SK-N-SH treated with all-trans-retinoic acid at 6 μM for 48 hours (cell line): ENCODE measurements around the gene OR5B3.

Experiments used
- ATAC-seq: fragments of 200-7000 bp; cut with Tn5 transposase; 3 replicates; pipeline ENCODE4 v1.9.1; 2020; ENCODE audit warnings: mild to moderate bottlenecking, moderate library complexity
- ARNTL ChIP-seq: fragments of 450-650 bp; formaldehyde crosslinking; IDR thresholded peaks from 2 replicates; pipeline ENCODE4 v1.5.0; 2020; ENCODE audit warnings: low read depth, mild to moderate bottlenecking, moderate library complexity, borderline replicate concordance
- BACH2 ChIP-seq: fragments of 250-450 bp; sonication (Bioruptor Pico); IDR thresholded peaks from 2 replicates; pipeline ENCODE4 v1.9.0; 2021; ENCODE audit warnings: mild to moderate bottlenecking, borderline replicate concordance
- CREB5 ChIP-seq: fragments of 250-450 bp; sonication (Bioruptor Pico); IDR thresholded peaks from 2 replicates; pipeline ENCODE4 v1.5.1; 2020; ENCODE audit warnings: low read depth, mild to moderate bottlenecking, moderate library complexity
- CSDC2 ChIP-seq: fragments of 250-450 bp; sonication (Bioruptor Pico); IDR thresholded peaks from 2 replicates; pipeline ENCODE4 v1.5.0; 2020; ENCODE audit warnings: mild to moderate bottlenecking, moderate library complexity
- ESRRG ChIP-seq: fragments of 250-450 bp; sonication (Bioruptor Pico); IDR thresholded peaks from 2 replicates; pipeline ENCODE4 v1.6.1; 2021; ENCODE audit warnings: mild to moderate bottlenecking
- GLIS3 ChIP-seq: fragments of 250-450 bp; sonication (Bioruptor Pico); IDR thresholded peaks from 2 replicates; pipeline ENCODE4 v1.5.0; 2020; ENCODE audit warnings: mild to moderate bottlenecking, moderate library complexity
- ISL1 ChIP-seq: fragments of 250-450 bp; sonication (Bioruptor Pico); IDR thresholded peaks from 2 replicates; pipeline ENCODE4 v2.1.2; 2022; ENCODE audit warnings: mild to moderate bottlenecking, moderate library complexity
- OSR1 ChIP-seq: fragments of 250-450 bp; sonication (Bioruptor Pico); IDR thresholded peaks from 2 replicates; pipeline ENCODE4 v1.8.0; 2022; ENCODE audit warnings: moderate library complexity, mild to moderate bottlenecking, inconsistent platforms
- PATZ1 ChIP-seq: fragments of 250-450 bp; sonication (Bioruptor Pico); IDR thresholded peaks from 2 replicates; pipeline ENCODE4 v1.8.0; 2020; ENCODE audit warnings: mild to moderate bottlenecking, moderate library complexity, borderline replicate concordance
- PPARA ChIP-seq: fragments of 250-450 bp; sonication (Bioruptor Pico); IDR thresholded peaks from 2 replicates; pipeline ENCODE4 v1.5.0; 2020; ENCODE audit warnings: mild to moderate bottlenecking, borderline replicate concordance
- RARB ChIP-seq: fragments of 250-450 bp; sonication (Bioruptor Pico); IDR thresholded peaks from 2 replicates; pipeline ENCODE4 v1.8.0; 2021; ENCODE audit warnings: mild to moderate bottlenecking, moderate library complexity
- SNAI2 ChIP-seq: fragments of 250-450 bp; sonication (Bioruptor Pico); IDR thresholded peaks from 2 replicates; pipeline ENCODE4 v1.5.0; 2020; ENCODE audit warnings: mild to moderate bottlenecking, moderate library complexity
- TCF4 ChIP-seq: fragments of 250-450 bp; sonication (Bioruptor Pico); IDR thresholded peaks from 2 replicates; pipeline ENCODE4 v1.8.0; 2021; ENCODE audit warnings: mild to moderate bottlenecking, moderate library complexity, borderline replicate concordance
- TOX ChIP-seq: fragments of 250-450 bp; sonication (Bioruptor Pico); IDR thresholded peaks from 2 replicates; pipeline ENCODE4 v1.8.0; 2021; ENCODE audit warnings: mild to moderate bottlenecking, moderate library complexity, borderline replicate concordance
- TSHZ2 ChIP-seq: fragments of 250-450 bp; sonication (Bioruptor Pico); IDR thresholded peaks from 2 replicates; pipeline ENCODE4 v1.5.0; 2020; ENCODE audit warnings: mild to moderate bottlenecking, moderate library complexity
- ZC3H10 ChIP-seq: fragments of 250-450 bp; sonication (Bioruptor Pico); IDR thresholded peaks from 2 replicates; pipeline ENCODE4 v1.5.1; 2021; ENCODE audit warnings: mild to moderate bottlenecking, moderate library complexity
- ZFP30 ChIP-seq: fragments of 450-650 bp; formaldehyde crosslinking; IDR thresholded peaks from 2 replicates; pipeline ENCODE4 v1.5.0; 2022; ENCODE audit warnings: mild to moderate bottlenecking, moderate library complexity
- ZNF565 ChIP-seq: fragments of 450-650 bp; formaldehyde crosslinking; conservative IDR thresholded peaks from 2 replicates; pipeline ENCODE4 v1.5.0; 2020; ENCODE audit warnings: low read depth, mild to moderate bottlenecking, moderate library complexity
- ZNF70 ChIP-seq: fragments of 450-650 bp; formaldehyde crosslinking; IDR thresholded peaks from 2 replicates; pipeline ENCODE4 v1.5.0; 2020; ENCODE audit warnings: mild to moderate bottlenecking, moderate library complexity
- ZNF8 ChIP-seq: fragments of 450-650 bp; formaldehyde crosslinking; IDR thresholded peaks from 2 replicates; pipeline ENCODE4 v1.5.0; 2020; ENCODE audit warnings: mild to moderate bottlenecking, moderate library complexity
- TF ChIP-seq, protein P1 (sequence below): fragments of 250-450 bp; sonication (Bioruptor Pico); IDR thresholded peaks from 2 replicates; pipeline ENCODE4 v1.8.0; 2021; ENCODE audit warnings: low read depth, mild to moderate bottlenecking, moderate library complexity, borderline replicate concordance

The OR5B3 gene

GRCh38 chr11:58392746-58393145 lies 13.9 kb downstream of the OR5B3 start:
- no peak for ATAC-seq
- no peak for TF ChIP-seq CSDC2 (CRISPR knock-in tag)
- no peak for TF ChIP-seq ISL1 (CRISPR knock-in tag)
- no peak for TF ChIP-seq ZNF70 (CRISPR knock-in tag)
- TF ChIP-seq, protein P1, sequence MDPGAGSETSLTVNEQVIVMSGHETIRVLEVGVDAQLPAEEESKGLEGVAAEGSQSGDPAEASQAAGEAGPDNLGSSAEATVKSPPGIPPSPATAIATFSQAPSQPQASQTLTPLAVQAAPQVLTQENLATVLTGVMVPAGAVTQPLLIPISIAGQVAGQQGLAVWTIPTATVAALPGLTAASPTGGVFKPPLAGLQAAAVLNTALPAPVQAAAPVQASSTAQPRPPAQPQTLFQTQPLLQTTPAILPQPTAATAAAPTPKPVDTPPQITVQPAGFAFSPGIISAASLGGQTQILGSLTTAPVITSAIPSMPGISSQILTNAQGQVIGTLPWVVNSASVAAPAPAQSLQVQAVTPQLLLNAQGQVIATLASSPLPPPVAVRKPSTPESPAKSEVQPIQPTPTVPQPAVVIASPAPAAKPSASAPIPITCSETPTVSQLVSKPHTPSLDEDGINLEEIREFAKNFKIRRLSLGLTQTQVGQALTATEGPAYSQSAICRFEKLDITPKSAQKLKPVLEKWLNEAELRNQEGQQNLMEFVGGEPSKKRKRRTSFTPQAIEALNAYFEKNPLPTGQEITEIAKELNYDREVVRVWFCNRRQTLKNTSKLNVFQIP (CRISPR knock-in tag): no peak
- no peak for TF ChIP-seq TSHZ2 (CRISPR knock-in tag)
- no peak for TF ChIP-seq ZNF8 (CRISPR knock-in tag)
- no peak for TF ChIP-seq ESRRG (CRISPR knock-in tag)
- no peak for TF ChIP-seq ZFP30 (CRISPR knock-in tag)
- TF ChIP-seq BACH2 (CRISPR knock-in tag): no peak
- TF ChIP-seq ZC3H10 (CRISPR knock-in tag): no peak

DNA sequence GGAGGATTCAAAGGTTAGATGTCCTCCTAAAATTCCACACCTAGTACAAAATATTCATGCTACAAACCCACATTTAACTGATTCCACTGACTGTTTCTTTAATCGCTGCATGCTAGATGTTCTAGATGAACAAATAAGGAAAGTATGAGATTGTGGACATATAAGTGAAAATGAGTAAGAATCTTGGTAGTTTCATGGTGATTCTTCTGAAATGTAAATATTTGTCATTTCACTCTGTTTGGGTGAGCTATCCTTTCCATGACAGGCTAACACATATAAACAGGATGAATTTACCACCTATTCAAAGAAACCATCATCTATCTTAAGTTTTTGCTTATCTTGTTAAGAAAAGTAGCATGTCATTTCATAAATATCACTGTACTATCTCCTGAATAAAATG lies 14.8 kb downstream of the OR5B3 start:
- no peak for ATAC-seq

More for the DNA sequence above, 14.8 kb downstream of the OR5B3 start:
- TF ChIP-seq OSR1 (CRISPR knock-in tag): no peak
- no peak for TF ChIP-seq ISL1 (CRISPR knock-in tag)
- no peak for TF ChIP-seq SNAI2 (CRISPR knock-in tag)
- no peak for TF ChIP-seq ZNF565
- no peak for TF ChIP-seq TOX (CRISPR knock-in tag)
- TF ChIP-seq ARNTL (CRISPR knock-in tag): no peak
- no peak for TF ChIP-seq RARB
- no peak for TF ChIP-seq ZC3H10 (CRISPR knock-in tag)
- TF ChIP-seq ESRRG (CRISPR knock-in tag): no peak
- no peak for TF ChIP-seq ZFP30 (CRISPR knock-in tag)
- no peak for TF ChIP-seq BACH2 (CRISPR knock-in tag)
- TF ChIP-seq CREB5 (CRISPR knock-in tag): no peak
- TF ChIP-seq, protein P1 (CRISPR knock-in tag): no peak
- TF ChIP-seq TCF4 (CRISPR knock-in tag): no peak
- no peak for TF ChIP-seq PATZ1 (CRISPR knock-in tag)
- no peak for TF ChIP-seq GLIS3 (CRISPR knock-in tag)
- no peak for TF ChIP-seq TSHZ2 (CRISPR knock-in tag)
- TF ChIP-seq PPARA (CRISPR knock-in tag): no peak
